ENCODE data around the gene BHLHE41. TPM values are rescaled to one million over a fixed set of nuclear protein-coding genes. Genes with fewer than 3 reads are reported as not detected.

BHLHE41 gene
- total and polyA plus RNA-seq, 2 of the 8 experiments (the other 6 are each of a cell fraction or from before 2014, with no cell fraction given): 1.1 to 3.4 TPM

DNA sequence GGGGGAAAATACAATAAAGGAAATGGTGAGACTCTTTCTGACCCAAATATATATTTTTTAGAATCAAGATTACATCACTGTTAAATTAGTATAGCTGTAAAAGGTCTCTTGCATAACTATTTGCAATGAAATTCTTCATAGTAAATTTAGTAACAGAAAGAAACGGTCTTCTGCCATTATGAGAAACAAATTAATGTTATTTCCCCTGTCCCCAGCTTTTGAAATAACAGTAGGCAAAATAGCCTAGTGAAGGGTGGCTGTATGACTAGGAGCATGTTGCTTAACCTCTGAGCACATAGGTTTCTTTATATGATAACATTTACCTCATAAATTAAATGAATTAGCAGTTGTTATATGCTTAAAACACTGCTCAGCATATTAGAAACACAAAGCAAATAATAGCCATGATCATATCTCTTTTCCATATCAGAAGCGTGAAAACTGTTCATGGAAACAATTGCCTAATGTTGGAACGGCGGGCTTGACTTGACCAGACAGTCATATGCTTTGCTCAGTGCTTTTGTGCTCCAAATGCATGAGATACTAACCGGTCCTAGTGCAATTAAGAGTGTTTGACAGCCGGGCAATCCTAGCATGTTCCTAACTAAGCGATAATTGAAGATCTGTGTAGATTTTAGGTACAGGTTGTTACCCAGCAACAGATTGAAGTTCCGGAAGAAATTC lies 24.0 kb downstream of the BHLHE41 start:
- WGBS, 2 experiments (ENCODE audit: extremely low coverage in 1 of 2, insufficient coverage in 1 of 2, insufficient read length in 1 of 2, insufficient replicate concordance in 2 of 2, low coverage in 1 of 2, low lambda C conversion rate in 2 of 2, missing lambda C conversion rate in 1 of 2): 84% methylated on average over 8 of the region's 8 CpGs; no CpG with 5 or more reads in 1 of the 2 experiments
- no peak overlapping the region for H3K4me3 ChIP-seq (ENCODE audit: extremely low read depth in 1 of 4, insufficient read depth in 2 of 4, low read depth in 3 of 4, low read length in 4 of 4)
- H3K79me1 ChIP-seq (ENCODE audit: low read depth, low read length): no peaks in the 10 kb centered on the region
- H3K27me3 ChIP-seq (replicated peaks in 1 of 4; ENCODE audit: control insufficient read depth in 3 of 4, extremely low read depth in 1 of 4, insufficient read depth in 3 of 4, low read length in 3 of 4): no peaks in the 10 kb centered on the region
- H3K23me2 ChIP-seq (ENCODE audit: low read depth, low read length): no peaks in the 10 kb centered on the region
- POLR2A ChIA-PET (ENCODE audit: partially characterized antibody): no interaction called here
- no peak for TF ChIP-seq SP4 (IDR thresholded peaks at IDR 0.05; ENCODE audit: low read length)
- TF ChIP-seq CBX8 (IDR thresholded peaks at IDR 0.05; ENCODE audit: borderline replicate concordance, low read depth, low read length): no peak
- no peaks in the 10 kb centered on the region for H3K4me1 ChIP-seq (replicated peaks in 1 of 4; ENCODE audit: control insufficient read depth in 3 of 4, insufficient read depth in 4 of 4, low read length in 3 of 4)
- no peak overlapping the region for H3K9ac ChIP-seq (replicated peaks in 1 of 4; ENCODE audit: extremely low read depth in 1 of 4, low read depth in 3 of 4, low read length in 3 of 4)
- no peak for DNase-seq (ENCODE audit: low read depth in 1 of 2, low spot score in 2 of 2)
- no peak overlapping the region for H4K91ac ChIP-seq (replicated peaks; ENCODE audit: insufficient read length, low read length)
- no peak overlapping the region for H3K14ac ChIP-seq (ENCODE audit: insufficient read length)
- no peak overlapping the region for H4K5ac ChIP-seq (ENCODE audit: insufficient read length, low read depth, low read length)
- CTCF ChIA-PET (ENCODE audit: partially characterized antibody): interaction anchor here (1.3 to 2.7 kb wide), 3 partner anchors 8 to 13 kb away, joined by 4 to 22 read pairs (median 4); no protein-coding TSS in a partner anchor
- no peak overlapping the region for H4K8ac ChIP-seq (ENCODE audit: extremely low read depth, insufficient read depth, low read length)
- no peak overlapping the region for H2BK120ac ChIP-seq (replicated peaks; ENCODE audit: low read depth, low read length)
- no peak overlapping the region for H3K4me2 ChIP-seq (ENCODE audit: insufficient read depth in 1 of 2, low read depth in 2 of 2, low read length in 2 of 2)
- no peaks in the 10 kb centered on the region for H3K79me2 ChIP-seq (ENCODE audit: control insufficient read depth in 1 of 2, insufficient read depth in 2 of 2, low read length in 2 of 2)
- H3K56ac ChIP-seq (replicated peaks; ENCODE audit: insufficient read length, low read depth, low read length): no peak overlapping the region
- no peak overlapping the region for H2BK12ac ChIP-seq (ENCODE audit: low read depth, low read length)
- H2BK5ac ChIP-seq (ENCODE audit: low read depth, low read length): no peak overlapping the region
- no peak overlapping the region for H3K4ac ChIP-seq (replicated peaks; ENCODE audit: insufficient read length, low read depth, low read length)
- H3K18ac ChIP-seq (ENCODE audit: extremely low read depth, low read length): no peak overlapping the region
- no peaks in the 10 kb centered on the region for H4K20me1 ChIP-seq (replicated peaks in 1 of 2; ENCODE audit: control insufficient read depth in 1 of 2, insufficient read depth in 2 of 2, low read length in 2 of 2)
- no peak overlapping the region for H2BK15ac ChIP-seq (ENCODE audit: low read length)
- no peak overlapping the region for H3K27ac ChIP-seq (ENCODE audit: low read depth, low read length)
- no peaks in the 10 kb centered on the region for H3K9me3 ChIP-seq (ENCODE audit: insufficient read depth in 2 of 2, low read depth in 1 of 2, low read length in 1 of 2)
- H3K23ac ChIP-seq (ENCODE audit: insufficient read length): no peak overlapping the region
- no peak overlapping the region for H2AFZ ChIP-seq (ENCODE audit: low read length)
- no peak for FAIRE-seq
- H2BK20ac ChIP-seq (ENCODE audit: low read length): no peak overlapping the region
- no peaks in the 10 kb centered on the region for H3K36me3 ChIP-seq (ENCODE audit: control insufficient read depth in 2 of 4, insufficient read depth in 4 of 4, low read length in 3 of 4)
- H2AK5ac ChIP-seq (ENCODE audit: low read depth, low read length): no peak overlapping the region

Data from H1 (cell line).